ENCODE results near the gene MRAS. TPM values are rescaled to one million over a fixed set of nuclear protein-coding genes. Genes with fewer than 3 reads are reported as not detected.

Gene MRAS
- polyA plus RNA-seq, 1 donor = 6.3 TPM

DNA sequence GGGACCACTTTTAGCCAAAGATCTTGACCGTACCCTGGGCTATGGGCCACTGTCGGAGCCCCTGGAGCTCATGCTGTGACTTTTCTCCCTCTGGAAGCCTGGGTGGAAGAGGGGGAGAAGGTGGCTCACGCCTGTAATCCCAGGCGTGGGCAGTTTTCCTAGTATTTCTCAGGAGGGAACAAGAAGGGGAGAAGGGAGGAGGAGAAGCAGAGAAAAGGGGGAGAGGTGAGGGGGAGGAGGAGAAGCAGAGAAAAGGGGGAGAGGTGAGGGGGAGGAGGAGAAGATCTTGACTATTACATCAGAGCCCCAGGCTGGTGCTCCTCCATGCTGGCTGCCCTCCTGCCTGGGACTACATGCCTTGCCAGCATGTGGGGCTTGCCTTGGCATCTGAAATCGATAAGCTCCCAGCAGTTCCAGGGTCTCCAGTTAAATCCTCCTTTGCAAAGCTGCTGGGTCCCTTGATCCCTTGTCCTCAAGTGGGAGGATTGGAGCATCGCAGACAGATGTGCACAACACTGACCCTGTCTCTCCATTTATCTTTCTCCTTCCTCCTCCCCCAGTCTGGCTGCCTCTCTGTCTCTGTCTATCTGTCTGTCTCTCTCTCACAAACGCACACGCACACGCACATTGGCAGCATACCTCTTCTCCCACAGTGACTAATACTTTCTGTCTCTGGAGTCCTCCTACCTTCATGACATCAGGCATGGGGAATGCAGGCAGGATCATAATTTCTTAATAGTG is 41.6 kb downstream of the MRAS start:
- 60% methylated on average over 3 of the region's 9 CpGs for WGBS (ENCODE audit: insufficient coverage, low lambda C conversion rate)
- Histone ChIP-seq H3K27me3 (ENCODE audit: control insufficient read depth, insufficient read depth, low read length) (no peaks in the 10 kb centered on the region), H3K36me3 (ENCODE audit: control insufficient read depth, insufficient read depth, low read length) (no peaks in the 10 kb centered on the region), H3K9me3 (ENCODE audit: control insufficient read depth, low read depth, low read length) (no peaks in the 10 kb centered on the region), H3K27ac (ENCODE audit: low read length) (no peak overlapping the region), H3K4me3 (ENCODE audit: low read length) (no peak overlapping the region), H3K4me1 (ENCODE audit: control insufficient read depth, insufficient read depth, low read length) (no peaks in the 10 kb centered on the region)
- DNase-seq = no peak

DNA sequence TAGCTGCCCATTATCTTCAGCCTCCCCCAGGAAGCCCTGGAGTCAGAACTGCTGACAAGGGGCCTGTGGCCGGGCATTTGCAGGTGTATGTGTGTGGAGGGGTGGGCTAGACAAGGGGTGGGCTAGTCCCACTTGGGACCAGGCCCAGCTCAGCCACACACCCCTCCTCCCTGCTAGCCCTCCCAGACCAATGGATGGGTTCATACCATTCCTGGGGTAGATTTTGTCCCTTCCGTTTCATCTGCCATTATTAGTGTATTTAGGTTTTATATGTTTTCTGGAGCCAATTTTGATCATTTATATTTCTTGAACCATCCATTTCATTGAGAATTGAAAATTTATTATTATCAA is 42.2 kb downstream of the MRAS start:
- DNase-seq = no peak
- no CpG with 5 or more reads among the region's 2 CpGs for WGBS (ENCODE audit: insufficient coverage, low lambda C conversion rate)
- H3K27ac ChIP-seq (ENCODE audit: low read length) = no peak overlapping the region

DNA sequence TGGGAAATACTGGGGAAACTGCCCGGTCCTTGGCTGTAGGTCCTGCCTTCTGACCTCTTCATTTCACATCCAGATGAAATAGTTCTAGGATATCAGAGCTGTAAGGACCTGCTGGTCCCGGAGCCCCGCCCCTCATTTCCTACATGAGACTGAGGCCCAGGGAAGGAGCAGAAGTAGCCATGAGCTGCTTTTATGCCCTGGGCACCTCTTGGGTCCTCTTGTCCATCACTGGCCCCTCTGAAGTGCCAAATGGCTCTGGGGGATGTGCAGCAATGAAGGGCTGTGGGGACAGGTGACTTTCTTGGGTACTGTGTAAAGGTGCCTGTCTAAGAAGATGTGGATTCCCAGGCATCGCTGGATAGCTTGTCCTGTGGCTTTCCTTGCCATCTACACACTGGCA is 45.8 kb downstream of the MRAS start:
- H3K36me3 ChIP-seq (ENCODE audit: control insufficient read depth, insufficient read depth, low read length) = no peaks in the 10 kb centered on the region
- WGBS (ENCODE audit: insufficient coverage, low lambda C conversion rate) = no CpG with 5 or more reads among the region's 4 CpGs

More for the DNA sequence above, 42.2 kb downstream of the MRAS start:
- no peaks in the 10 kb centered on the region for H3K4me1 ChIP-seq (ENCODE audit: control insufficient read depth, insufficient read depth, low read length)
- H3K9me3 ChIP-seq (ENCODE audit: control insufficient read depth, low read depth, low read length) = no peaks in the 10 kb centered on the region
- no peak overlapping the region for H3K4me3 ChIP-seq (ENCODE audit: low read length)
- H3K36me3 ChIP-seq (ENCODE audit: control insufficient read depth, insufficient read depth, low read length) = no peaks in the 10 kb centered on the region
- no peaks in the 10 kb centered on the region for H3K27me3 ChIP-seq (ENCODE audit: control insufficient read depth, insufficient read depth, low read length)

DNA sequence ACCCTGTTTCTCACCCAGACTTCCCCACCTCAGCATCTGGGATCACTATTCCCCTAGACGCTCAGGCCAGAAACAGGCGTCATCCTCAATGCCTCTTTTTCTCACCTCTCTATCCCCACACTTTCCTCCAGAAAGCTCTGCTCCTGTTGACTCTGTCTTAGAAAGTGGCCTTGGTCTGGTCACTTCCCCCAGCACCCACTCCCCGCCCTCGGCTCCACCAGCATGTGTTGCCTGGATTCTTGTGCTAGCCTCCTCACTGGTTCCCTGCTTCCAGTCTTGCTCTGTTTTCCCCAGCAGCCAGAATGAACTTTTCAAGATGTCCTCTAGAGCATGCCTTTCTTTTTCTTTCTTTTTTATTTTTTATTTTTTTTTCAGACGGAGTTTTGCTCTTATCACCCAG is 46.3 kb downstream of the MRAS start:
- Histone ChIP-seq H3K27ac (ENCODE audit: low read length) (no peak overlapping the region), H3K4me3 (ENCODE audit: low read length) (no peak overlapping the region), H3K27me3 (ENCODE audit: control insufficient read depth, insufficient read depth, low read length) (no peaks in the 10 kb centered on the region), H3K4me1 (ENCODE audit: control insufficient read depth, insufficient read depth, low read length) (no peaks in the 10 kb centered on the region), H3K9me3 (ENCODE audit: control insufficient read depth, low read depth, low read length) (no peaks in the 10 kb centered on the region), H3K36me3 (ENCODE audit: control insufficient read depth, insufficient read depth, low read length) (no peaks in the 10 kb centered on the region)
- 63% methylated on average over 1 of the region's 5 CpGs for WGBS (ENCODE audit: insufficient coverage, low lambda C conversion rate)
- DNase-seq = no peak

More for the DNA sequence above, 45.8 kb downstream of the MRAS start:
- no peak for DNase-seq
- Histone ChIP-seq H3K4me3 (ENCODE audit: low read length) (no peak overlapping the region), H3K27me3 (ENCODE audit: control insufficient read depth, insufficient read depth, low read length) (no peaks in the 10 kb centered on the region), H3K4me1 (ENCODE audit: control insufficient read depth, insufficient read depth, low read length) (no peaks in the 10 kb centered on the region), H3K9me3 (ENCODE audit: control insufficient read depth, low read depth, low read length) (no peaks in the 10 kb centered on the region), H3K27ac (ENCODE audit: low read length) (no peak overlapping the region)

DNA sequence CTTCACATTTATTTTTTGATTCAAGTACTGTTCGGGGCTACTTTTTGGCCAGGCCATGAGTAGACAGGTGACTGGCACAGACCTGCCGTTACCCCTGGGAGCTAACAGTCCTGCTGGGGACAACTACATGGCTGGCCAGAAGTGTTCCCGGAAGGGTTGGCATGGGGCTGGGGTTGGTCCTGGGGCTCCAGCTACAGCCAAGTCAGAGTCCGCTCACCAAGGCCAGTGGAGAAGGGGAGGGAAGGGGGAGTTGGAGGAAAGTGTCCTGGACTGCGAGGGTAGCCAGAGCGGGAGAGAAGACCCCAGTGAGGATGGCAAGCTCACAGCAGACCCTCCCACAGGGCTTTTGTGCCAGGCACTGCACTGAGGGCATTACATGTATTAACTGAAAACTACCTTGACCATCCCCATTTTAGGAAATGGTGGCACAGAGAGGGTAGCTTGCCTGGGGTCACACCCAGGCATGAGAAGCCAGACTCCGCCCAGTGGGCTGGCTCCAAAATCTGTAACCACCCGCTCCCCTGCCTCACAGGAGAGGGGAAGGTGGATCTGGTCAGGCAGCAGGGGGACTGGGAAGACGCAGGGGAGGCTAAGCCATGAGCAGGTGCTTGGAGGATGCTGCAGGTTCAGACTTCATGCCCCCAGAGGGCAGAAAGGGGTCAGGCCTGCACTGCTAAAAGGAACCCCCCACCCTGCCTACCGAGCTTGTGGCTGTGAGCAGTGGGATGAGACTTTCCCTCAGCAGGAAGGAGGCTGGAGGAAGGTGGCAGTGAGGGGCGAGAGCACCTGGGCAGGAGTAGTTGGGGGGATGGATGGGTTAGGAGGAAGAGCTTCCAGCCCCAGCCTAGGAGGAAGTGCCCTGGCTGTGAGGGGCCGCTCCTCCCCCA is 47.7 kb downstream of the MRAS start:
- no CpG with 5 or more reads among the region's 12 CpGs for WGBS (ENCODE audit: insufficient coverage, low lambda C conversion rate)
- no peak overlapping the region for H3K27ac ChIP-seq (ENCODE audit: low read length)
- no peaks in the 10 kb centered on the region for H3K4me1 ChIP-seq (ENCODE audit: control insufficient read depth, insufficient read depth, low read length)
- no peaks in the 10 kb centered on the region for H3K36me3 ChIP-seq (ENCODE audit: control insufficient read depth, insufficient read depth, low read length)
- H3K27me3 ChIP-seq (ENCODE audit: control insufficient read depth, insufficient read depth, low read length) = no peaks in the 10 kb centered on the region
- DNase-seq = no peak
- H3K9me3 ChIP-seq (ENCODE audit: control insufficient read depth, low read depth, low read length) = no peaks in the 10 kb centered on the region
- H3K4me3 ChIP-seq (ENCODE audit: low read length) = no peak overlapping the region

DNA sequence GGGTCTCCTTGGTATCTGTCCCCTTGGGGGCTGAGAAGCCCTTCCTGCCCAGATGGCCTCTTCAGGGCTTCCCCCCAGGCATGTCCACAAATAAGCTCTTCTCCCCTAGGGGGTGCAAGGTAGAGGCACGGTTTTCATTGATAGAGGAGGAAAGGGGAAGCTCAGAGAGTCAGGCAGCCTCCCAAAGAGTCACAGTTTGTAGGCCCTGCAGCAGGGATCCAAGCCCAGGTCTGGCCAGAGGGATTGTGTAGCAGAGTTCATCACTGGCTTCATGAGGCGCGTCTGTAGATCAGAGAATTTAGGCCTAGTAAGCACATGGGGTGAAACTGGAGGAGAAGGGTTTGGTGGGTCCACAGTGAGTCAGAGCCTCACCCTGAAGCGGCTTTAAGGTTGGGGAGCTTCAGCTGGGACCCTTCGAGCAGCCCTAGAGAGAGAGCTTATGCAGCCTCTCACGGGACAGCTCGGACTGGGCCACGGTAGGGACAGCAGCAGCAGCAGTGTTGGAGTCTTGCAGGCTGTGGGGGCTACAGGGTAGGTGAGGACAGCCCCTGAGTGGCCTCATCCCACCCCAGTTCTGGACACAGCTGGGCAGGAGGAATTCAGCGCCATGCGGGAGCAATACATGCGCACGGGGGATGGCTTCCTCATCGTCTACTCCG is 48.5 kb downstream of the MRAS start:
- Histone ChIP-seq H3K4me3 (ENCODE audit: low read length) (no peak overlapping the region), H3K4me1 (ENCODE audit: control insufficient read depth, insufficient read depth, low read length) (no peaks in the 10 kb centered on the region), H3K27me3 (ENCODE audit: control insufficient read depth, insufficient read depth, low read length) (no peaks in the 10 kb centered on the region), H3K9me3 (ENCODE audit: control insufficient read depth, low read depth, low read length) (no peaks in the 10 kb centered on the region), H3K36me3 (ENCODE audit: control insufficient read depth, insufficient read depth, low read length) (no peaks in the 10 kb centered on the region), H3K27ac (ENCODE audit: low read length) (no peak overlapping the region)
- WGBS (ENCODE audit: insufficient coverage, low lambda C conversion rate) = no CpG with 5 or more reads among the region's 14 CpGs
- no peak for DNase-seq

DNA sequence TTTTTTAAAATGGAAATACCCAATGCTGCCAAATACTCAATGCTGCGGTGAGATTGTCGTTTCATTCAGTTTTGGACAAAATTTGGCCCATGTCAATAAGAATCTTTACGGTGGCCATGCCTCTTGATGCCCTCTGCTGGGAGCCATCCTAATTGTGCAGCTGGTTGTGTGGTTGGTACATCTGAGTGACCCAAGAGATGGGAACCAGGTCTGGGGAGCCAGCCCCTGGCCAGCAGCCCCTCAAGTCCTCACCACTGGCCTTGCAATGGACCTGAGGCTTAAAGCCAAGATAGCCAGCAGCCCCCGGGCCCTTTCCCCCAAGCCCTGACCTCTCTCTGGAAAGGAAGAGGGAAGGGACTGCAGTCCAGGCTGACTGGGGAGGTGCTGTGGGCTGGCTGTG is 49.6 kb downstream of the MRAS start:
- H3K27me3 ChIP-seq (ENCODE audit: control insufficient read depth, insufficient read depth, low read length) = no peaks in the 10 kb centered on the region
- no peaks in the 10 kb centered on the region for H3K4me1 ChIP-seq (ENCODE audit: control insufficient read depth, insufficient read depth, low read length)
- WGBS (ENCODE audit: insufficient coverage, low lambda C conversion rate) = 100% methylated on average over 2 of the region's 4 CpGs
- H3K36me3 ChIP-seq (ENCODE audit: control insufficient read depth, insufficient read depth, low read length) = no peaks in the 10 kb centered on the region
- no peak overlapping the region for H3K4me3 ChIP-seq (ENCODE audit: low read length)
- no peak for DNase-seq
- H3K27ac ChIP-seq (ENCODE audit: low read length) = no peak overlapping the region
- H3K9me3 ChIP-seq (ENCODE audit: control insufficient read depth, low read depth, low read length) = no peaks in the 10 kb centered on the region

DNA sequence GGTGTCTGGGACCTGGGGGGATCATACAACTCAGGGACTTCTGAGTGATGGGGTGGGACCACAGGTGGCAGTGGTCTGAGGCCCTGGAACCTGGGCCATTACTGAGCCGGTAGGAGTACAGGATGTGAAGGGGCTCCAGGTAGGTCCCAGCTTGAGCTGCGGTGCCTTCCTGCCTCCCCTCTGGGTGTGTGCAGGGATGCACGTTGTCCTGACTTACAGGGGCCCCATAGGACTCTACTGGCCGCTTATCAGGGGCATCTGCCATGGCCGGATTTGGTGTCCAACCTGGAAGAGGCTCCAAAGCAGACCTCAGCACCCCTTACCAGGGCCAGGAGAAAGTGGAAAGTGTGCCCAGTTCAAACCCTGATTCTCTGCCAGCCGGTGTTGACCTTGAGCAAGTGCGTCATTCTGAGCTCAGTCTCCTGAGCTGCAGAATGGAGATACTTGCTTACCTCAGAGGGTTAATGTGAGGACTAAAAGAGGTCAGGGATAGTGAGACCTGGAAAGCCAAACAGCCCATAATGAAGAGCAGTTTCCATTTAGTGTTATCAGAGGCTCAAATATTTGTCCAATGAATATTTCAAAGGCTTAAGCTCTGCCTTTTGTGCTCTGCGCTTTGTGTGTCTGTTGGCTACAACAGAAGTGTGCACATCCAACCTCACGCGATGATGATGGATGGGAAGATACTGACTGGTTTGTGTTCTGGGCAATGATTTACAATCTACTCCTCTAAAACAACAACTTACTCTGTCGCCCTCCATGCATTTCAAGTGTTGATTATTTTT is 50.6 kb downstream of the MRAS start:
- Histone ChIP-seq H3K27ac (ENCODE audit: low read length) (no peak overlapping the region), H3K27me3 (ENCODE audit: control insufficient read depth, insufficient read depth, low read length) (no peaks in the 10 kb centered on the region), H3K4me3 (ENCODE audit: low read length) (no peak overlapping the region), H3K4me1 (ENCODE audit: control insufficient read depth, insufficient read depth, low read length) (no peaks in the 10 kb centered on the region), H3K36me3 (ENCODE audit: control insufficient read depth, insufficient read depth, low read length) (no peaks in the 10 kb centered on the region), H3K9me3 (ENCODE audit: control insufficient read depth, low read depth, low read length) (no peaks in the 10 kb centered on the region)
- DNase-seq = no peak
- 92% methylated on average over 1 of the region's 11 CpGs for WGBS (ENCODE audit: insufficient coverage, low lambda C conversion rate)

DNA sequence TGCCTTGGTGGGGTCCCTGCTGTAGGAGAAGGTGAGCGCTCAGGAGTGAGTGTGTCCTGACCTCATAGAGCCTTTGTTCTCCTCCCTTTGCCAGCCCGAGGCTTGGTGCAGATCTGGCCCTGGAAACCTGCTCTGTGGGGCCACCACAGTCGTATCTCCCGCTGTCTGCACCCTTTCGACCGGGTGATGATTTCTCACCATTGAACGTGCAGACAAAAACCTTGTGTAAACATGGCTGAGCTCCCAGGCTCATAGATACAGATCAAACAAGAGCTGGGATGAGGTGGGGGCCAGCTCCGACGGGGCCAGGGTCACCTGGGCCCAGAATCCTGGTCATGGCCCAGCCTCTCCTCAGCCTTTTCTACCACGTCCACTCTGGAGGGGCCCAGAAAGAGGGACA is 51.4 kb downstream of the MRAS start:
- Histone ChIP-seq H3K36me3 (ENCODE audit: control insufficient read depth, insufficient read depth, low read length) (no peaks in the 10 kb centered on the region), H3K9me3 (ENCODE audit: control insufficient read depth, low read depth, low read length) (no peaks in the 10 kb centered on the region), H3K27ac (ENCODE audit: low read length) (no peak overlapping the region), H3K4me1 (ENCODE audit: control insufficient read depth, insufficient read depth, low read length) (no peaks in the 10 kb centered on the region), H3K27me3 (ENCODE audit: control insufficient read depth, insufficient read depth, low read length) (no peaks in the 10 kb centered on the region), H3K4me3 (ENCODE audit: low read length) (no peak overlapping the region)
- DNase-seq = no peak
- no CpG with 5 or more reads among the region's 10 CpGs for WGBS (ENCODE audit: insufficient coverage, low lambda C conversion rate)

DNA sequence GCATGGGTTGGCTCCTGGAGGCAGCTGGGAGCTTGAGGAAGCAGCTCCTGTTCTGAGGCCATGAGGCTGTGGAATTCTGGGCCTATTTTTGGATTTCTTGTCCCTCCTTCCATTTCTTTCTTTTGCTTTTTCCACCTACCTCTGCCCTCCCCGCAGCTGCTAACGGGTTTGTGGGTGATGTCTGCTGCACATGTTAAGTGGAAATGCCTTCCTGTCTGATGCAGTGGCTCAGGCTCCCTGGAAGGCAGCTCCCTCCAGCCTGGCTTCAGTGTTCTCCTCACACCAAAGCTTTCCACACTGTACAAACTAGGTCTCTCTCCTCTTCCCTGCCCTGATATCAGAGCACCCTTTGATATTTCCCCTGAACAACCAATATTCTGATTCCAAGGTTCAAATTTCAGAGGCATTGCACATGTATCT is 52.3 kb downstream of the MRAS start:
- Histone ChIP-seq H3K4me1 (ENCODE audit: control insufficient read depth, insufficient read depth, low read length) (no peaks in the 10 kb centered on the region), H3K27me3 (ENCODE audit: control insufficient read depth, insufficient read depth, low read length) (no peaks in the 10 kb centered on the region), H3K4me3 (ENCODE audit: low read length) (no peak overlapping the region), H3K36me3 (ENCODE audit: control insufficient read depth, insufficient read depth, low read length) (no peaks in the 10 kb centered on the region), H3K27ac (ENCODE audit: low read length) (no peak overlapping the region), H3K9me3 (ENCODE audit: control insufficient read depth, low read depth, low read length) (no peaks in the 10 kb centered on the region)
- no CpG with 5 or more reads among the region's 2 CpGs for WGBS (ENCODE audit: insufficient coverage, low lambda C conversion rate)
- DNase-seq = no peak

All from large intestine (tissue), 3 donors.